Measurements from ENCODE around the gene AUNIP. TPM values are rescaled to one million over a fixed set of nuclear protein-coding genes. Genes with fewer than 3 reads are reported as not detected.

AUNIP gene
- total and polyA plus RNA-seq, 9 donors: 0.23 to 0.75 (median 0.44) TPM; not detected in 1

GRCh38 chr1:25793585-25794170 is 65.6 kb downstream of the AUNIP start:
- intact Hi-C loops (cut with DNase I): loop anchor here in 2 of 4 donors (10.0 kb wide), 2 partner anchors 49 to 99 kb away; no protein-coding TSS in a partner anchor
- Histone ChIP-seq H3K27ac (no peak overlapping the region), H3K36me3 (no peaks in the 10 kb centered on the region)

GRCh38 chr1:25792115-25792514 is 67.1 kb downstream of the AUNIP start:
- no peaks in the 10 kb centered on the region for H3K36me3 ChIP-seq
- no peaks in the 10 kb centered on the region for H3K27me3 ChIP-seq
- no peaks in the 10 kb centered on the region for H3K4me1 ChIP-seq (ENCODE audit: insufficient read depth)
- WGBS, 3 donors: 58 to 63% (median 62%) methylated on average over 4 of the region's 4 CpGs
- H3K27ac ChIP-seq: no peak overlapping the region
- H3K4me3 ChIP-seq: no peak overlapping the region
- no peaks in the 10 kb centered on the region for H3K9me3 ChIP-seq
- intact Hi-C loops (cut with DNase I): loop anchor here in 2 of 4 donors (10.0 kb wide), 2 partner anchors 47 to 97 kb away; no protein-coding TSS in a partner anchor
- TF ChIP-seq POLR2A (IDR thresholded peaks at IDR 0.05): no peak
- no peak for DNase-seq

More at GRCh38 chr1:25793585-25794170, 65.6 kb downstream of the AUNIP start:
- no peak for DNase-seq
- Histone ChIP-seq H3K27me3 (no peaks in the 10 kb centered on the region), H3K4me3 (no peak overlapping the region), H3K4me1 (ENCODE audit: insufficient read depth) (no peaks in the 10 kb centered on the region), H3K9me3 (no peaks in the 10 kb centered on the region)
- WGBS, 3 donors: 67 to 70% (median 70%) methylated on average over 7 of the region's 7 CpGs
- TF ChIP-seq, protein P1, sequence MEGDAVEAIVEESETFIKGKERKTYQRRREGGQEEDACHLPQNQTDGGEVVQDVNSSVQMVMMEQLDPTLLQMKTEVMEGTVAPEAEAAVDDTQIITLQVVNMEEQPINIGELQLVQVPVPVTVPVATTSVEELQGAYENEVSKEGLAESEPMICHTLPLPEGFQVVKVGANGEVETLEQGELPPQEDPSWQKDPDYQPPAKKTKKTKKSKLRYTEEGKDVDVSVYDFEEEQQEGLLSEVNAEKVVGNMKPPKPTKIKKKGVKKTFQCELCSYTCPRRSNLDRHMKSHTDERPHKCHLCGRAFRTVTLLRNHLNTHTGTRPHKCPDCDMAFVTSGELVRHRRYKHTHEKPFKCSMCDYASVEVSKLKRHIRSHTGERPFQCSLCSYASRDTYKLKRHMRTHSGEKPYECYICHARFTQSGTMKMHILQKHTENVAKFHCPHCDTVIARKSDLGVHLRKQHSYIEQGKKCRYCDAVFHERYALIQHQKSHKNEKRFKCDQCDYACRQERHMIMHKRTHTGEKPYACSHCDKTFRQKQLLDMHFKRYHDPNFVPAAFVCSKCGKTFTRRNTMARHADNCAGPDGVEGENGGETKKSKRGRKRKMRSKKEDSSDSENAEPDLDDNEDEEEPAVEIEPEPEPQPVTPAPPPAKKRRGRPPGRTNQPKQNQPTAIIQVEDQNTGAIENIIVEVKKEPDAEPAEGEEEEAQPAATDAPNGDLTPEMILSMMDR (IDR thresholded peaks at IDR 0.05): no peak
- TF ChIP-seq EP300 (IDR thresholded peaks at IDR 0.05) (no peak), POLR2A (IDR thresholded peaks at IDR 0.05) (no peak)

GRCh38 chr1:25790472-25790871 is 68.8 kb downstream of the AUNIP start:
- no peak for TF ChIP-seq EP300 (IDR thresholded peaks at IDR 0.05)
- no peak for TF ChIP-seq POLR2A (IDR thresholded peaks at IDR 0.05)
- TF ChIP-seq, protein P1 (IDR thresholded peaks at IDR 0.05): no peak
- Histone ChIP-seq H3K27me3 (no peaks in the 10 kb centered on the region), H3K27ac (no peak overlapping the region), H3K4me3 (no peak overlapping the region), H3K4me1 (ENCODE audit: insufficient read depth) (no peaks in the 10 kb centered on the region), H3K36me3 (no peaks in the 10 kb centered on the region), H3K9me3 (no peaks in the 10 kb centered on the region)
- intact Hi-C loops (cut with DNase I): loop anchor here in 2 of 4 donors (10.0 kb wide), 2 partner anchors 46 to 96 kb away; no protein-coding TSS in a partner anchor
- 85 to 88% (median 87%) methylated on average over 6 of the region's 6 CpGs for WGBS, 3 donors
- no peak for DNase-seq

DNA sequence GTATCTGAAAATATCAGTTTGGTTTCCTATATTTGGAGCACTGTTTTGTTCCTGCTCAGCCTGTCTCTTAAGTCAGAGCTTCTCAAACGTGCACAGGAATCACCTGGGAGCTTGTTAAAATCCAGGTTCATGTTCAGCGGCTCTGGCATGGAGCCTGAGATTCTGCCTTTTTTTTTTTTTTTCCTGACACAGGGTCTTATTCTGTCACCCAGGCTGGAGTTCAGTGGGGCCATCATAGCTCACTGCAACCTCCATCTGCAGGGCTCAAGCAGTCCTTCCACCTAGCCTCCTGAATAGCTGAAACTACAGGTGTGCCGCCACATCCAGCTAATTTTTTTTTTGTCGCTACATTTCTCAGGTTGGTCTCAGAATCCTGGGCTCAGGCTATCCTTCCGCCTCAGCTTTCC is 71.5 kb downstream of the AUNIP start:
- H3K9me3 ChIP-seq: no peaks in the 10 kb centered on the region
- H3K36me3 ChIP-seq: no peaks in the 10 kb centered on the region
- no peaks in the 10 kb centered on the region for H3K4me1 ChIP-seq (ENCODE audit: insufficient read depth)
- WGBS, 3 donors: 90 to 93% (median 92%) methylated on average over 5 of the region's 5 CpGs
- no peak for DNase-seq
- intact Hi-C loops (cut with DNase I): no loop called here
- no peak for TF ChIP-seq EP300 (IDR thresholded peaks at IDR 0.05)
- no peaks in the 10 kb centered on the region for H3K27me3 ChIP-seq
- no peak overlapping the region for H3K27ac ChIP-seq
- H3K4me3 ChIP-seq: no peak overlapping the region

GRCh38 chr1:25786887-25787759 is 72.1 kb downstream of the AUNIP start:
- 59 to 66% (median 63%) methylated on average over 11 of the region's 11 CpGs for WGBS, 3 donors
- Histone ChIP-seq H3K4me3 (no peak overlapping the region), H3K27ac (no peak overlapping the region), H3K36me3 (no peaks in the 10 kb centered on the region), H3K4me1 (ENCODE audit: insufficient read depth) (no peaks in the 10 kb centered on the region), H3K9me3 (no peaks in the 10 kb centered on the region), H3K27me3 (no peaks in the 10 kb centered on the region)
- TF ChIP-seq, protein P1 (IDR thresholded peaks at IDR 0.05): no peak
- TF ChIP-seq POLR2A (IDR thresholded peaks at IDR 0.05) (no peak), EP300 (IDR thresholded peaks at IDR 0.05) (no peak)
- DNase-seq: no peak
- intact Hi-C loops (cut with DNase I): no loop called here

Measured in ovary (tissue), 9 donors.